ENCODE results near the gene TBX2.

DNA sequence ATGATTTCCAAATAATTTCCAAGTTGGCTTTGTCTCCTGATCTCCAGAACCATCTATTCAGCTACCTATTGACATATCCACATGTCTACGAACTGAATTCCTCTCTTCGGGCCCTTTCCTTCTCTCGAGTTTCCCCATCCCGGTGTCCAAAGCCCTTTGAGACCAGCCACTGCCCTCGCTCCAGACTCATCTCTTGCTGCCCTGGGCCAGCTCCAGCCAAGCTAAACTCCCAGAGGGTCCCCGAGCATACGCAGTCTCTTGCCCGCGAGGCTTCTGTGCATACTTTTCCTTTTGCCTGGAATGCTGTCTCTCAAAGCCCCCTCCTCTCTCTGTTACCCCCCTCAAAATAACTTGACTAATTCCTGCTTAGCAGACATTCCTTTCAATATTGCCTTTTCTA, 27.2 kb upstream of the TBX2 start:
- no peak for TF ChIP-seq ZNF621 (tag by site-specific recombination; IDR thresholded peaks at IDR 0.05)
- TF ChIP-seq KLF9 (tag by site-specific recombination; IDR thresholded peaks at IDR 0.05; ENCODE audit: low read depth): no peak
- TF ChIP-seq ZBTB1 (tag by site-specific recombination; IDR thresholded peaks at IDR 0.05): no peak
- no peak for TF ChIP-seq ZNF24 (tag by site-specific recombination; IDR thresholded peaks at IDR 0.05)
- no peak for TF ChIP-seq ZNF133 (tag by site-specific recombination; IDR thresholded peaks at IDR 0.05)
